LHCN-M2 (cell line): ENCODE data around the gene NRG2. TPM values are rescaled to one million over a fixed set of nuclear protein-coding genes. Genes with fewer than 3 reads are reported as not detected.

Source experiments
- total RNA-seq: library from RNA; depleted of rRNA; stranded (reverse); fragments of >200 nt; gene quantifications from 2 replicates; pipeline ENCODE4 v1.2.3, GENCODE V29; 2014; rRNA removed

Gene NRG2
- total RNA-seq, 1 experiment from 2014 or later = not detected

Other genes with a start within 250 kb of the NRG2 start
- not detected in 2 replicates for gene PSD2, start 247.5 kb downstream of the NRG2 start, total RNA-seq
- gene PURA, start 70.8 kb upstream of the NRG2 start, total RNA-seq = 8.0 and 9.2 TPM in 2 replicates
- gene IGIP, start 82.6 kb upstream of the NRG2 start, total RNA-seq = 3.1 and 3.4 TPM in 2 replicates
- 1.0 and 2.6 TPM in 2 replicates for gene CYSTM1, start 131.9 kb upstream of the NRG2 start, total RNA-seq